Measurements from ENCODE around the gene RTP4.

GRCh38 chr3:187367561-187368103 lies 553 bp upstream of the RTP4 start:
- no peak for TF ChIP-seq POLR2AphosphoS5 (IDR thresholded peaks at IDR 0.05)
- TF ChIP-seq POLR2A (IDR thresholded peaks at IDR 0.05) = no peak
- no peak for TF ChIP-seq CTCF (IDR thresholded peaks at IDR 0.05)

Data from breast epithelium (tissue), 3 donors.